HTERT RPE-1 (cell line): Measurements from ENCODE around the gene PBX3.

ENCODE experiments used
- in situ Hi-C: fragments of 300-500 bp; cut with MboI; formaldehyde crosslinking; loops from 4 replicates; pipeline ENCODE4 v1.14.3; 2020; ENCODE audit warnings: low sequenced_read_pairs

The PBX3 gene

DNA sequence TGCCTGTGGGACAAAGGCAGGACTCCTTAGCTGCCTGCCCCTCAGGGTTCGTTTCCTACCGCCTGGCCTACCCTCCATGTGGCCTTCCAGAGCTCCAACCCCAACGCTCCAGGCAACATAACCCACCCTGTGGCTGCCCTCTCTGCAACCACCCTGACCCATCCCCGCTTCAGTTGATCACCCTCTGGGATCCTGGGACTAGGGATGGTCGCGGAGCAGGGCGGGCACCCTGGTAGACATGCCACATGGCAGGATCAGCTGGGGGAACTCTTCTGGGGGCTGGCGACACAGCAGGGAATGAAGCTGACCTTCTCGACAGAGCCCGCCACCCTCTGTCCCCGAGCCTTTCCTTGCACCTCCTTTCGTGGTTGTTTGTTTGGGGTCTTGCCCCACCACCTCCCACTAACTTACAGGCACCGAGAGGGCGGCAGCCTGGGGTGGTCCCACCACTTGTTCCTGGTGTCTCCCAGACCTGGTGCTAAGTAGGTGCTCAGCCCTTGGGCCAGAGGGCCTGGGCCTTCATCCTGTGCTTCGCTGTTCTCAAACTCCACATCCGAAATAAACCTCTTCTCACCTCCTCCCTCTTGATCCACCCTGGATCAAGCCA, 243.1 kb downstream of the PBX3 start:
- in situ Hi-C loops, result no loop called here

- in situ Hi-C loops, result no loop called here
Observed at GRCh38 chr9:125990793-125991220, 243.6 kb downstream of the PBX3 start.

DNA sequence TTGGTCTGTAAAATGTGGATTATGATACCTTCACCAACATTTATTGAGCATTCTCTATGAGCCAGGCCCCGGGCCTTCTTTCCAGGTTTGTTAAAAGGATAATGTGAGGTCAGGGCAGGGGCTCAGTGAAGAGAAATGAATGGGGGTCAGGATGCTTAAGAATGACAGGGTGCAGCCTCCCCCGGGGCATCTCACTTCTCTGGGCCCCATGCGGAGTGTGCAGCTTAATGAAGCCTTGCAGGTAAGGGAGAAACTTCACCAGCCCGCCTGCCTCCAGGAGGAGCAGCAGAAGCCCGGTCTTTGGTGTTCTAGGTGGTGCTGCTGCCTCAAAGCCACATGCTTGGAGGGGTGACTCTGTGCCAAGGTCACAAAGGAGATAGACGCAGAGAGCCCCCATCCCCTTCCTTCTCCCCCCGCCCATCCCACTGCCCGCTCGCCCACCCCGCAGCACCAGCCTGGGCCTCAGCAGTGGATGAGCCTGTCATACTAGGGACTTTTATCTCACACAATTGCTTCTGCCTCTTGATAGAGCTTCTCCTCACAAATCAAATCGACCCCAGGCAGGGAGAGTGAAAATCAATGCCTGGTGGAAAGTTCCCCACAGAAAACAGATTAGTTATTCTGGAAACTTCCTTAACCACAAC, 244.8 kb downstream of the PBX3 start:
- in situ Hi-C loops, result no loop called here

- in situ Hi-C loops, result no loop called here
Observed at GRCh38 chr9:125992557-125992956, 245.4 kb downstream of the PBX3 start.

- in situ Hi-C loops, result no loop called here
Observed at GRCh38 chr9:125993466-125993865, 246.3 kb downstream of the PBX3 start.

DNA sequence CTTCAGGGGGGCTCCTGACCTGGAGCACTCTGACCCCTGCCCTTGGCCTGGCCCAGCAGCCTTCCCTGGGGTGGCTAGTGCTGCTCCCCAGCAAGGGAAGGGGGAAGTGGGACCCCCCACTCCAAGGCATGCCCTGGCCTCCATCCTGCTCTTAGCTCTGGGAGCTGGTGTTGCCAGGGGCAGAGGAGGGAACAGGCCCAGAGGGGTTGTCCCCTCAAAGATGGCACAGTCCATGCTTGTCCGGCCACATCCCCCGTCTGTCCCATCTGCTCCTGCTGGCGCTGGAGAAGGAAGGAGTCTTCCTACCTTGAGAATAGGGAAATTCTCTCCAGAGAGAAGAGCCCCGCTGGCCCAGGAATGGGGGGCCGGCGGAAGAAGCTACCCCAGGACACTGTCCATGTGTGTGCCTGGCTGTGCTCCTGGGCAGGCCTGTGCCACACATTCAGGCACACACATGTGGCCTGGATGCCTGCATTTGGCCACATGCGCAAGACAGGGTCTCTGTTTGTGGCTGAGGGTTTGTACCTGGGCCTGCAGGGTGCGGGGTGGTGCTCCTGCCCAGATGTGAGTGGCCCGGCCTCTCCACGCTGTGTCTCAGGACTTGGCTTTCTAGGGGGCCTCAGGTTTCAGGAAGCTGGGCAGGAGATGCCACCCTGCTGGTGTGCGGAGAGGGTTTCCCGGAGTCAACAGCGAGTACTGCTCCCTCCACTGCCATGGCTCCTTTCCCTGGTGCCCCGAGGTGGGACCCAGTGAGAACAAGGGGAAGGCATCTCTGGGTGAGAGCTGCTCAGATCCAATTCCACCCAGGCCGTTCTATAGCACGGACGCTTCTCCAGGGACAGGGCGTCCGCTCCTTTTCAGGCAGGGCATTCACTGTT, 247.1 kb downstream of the PBX3 start:
- in situ Hi-C loops, result no loop called here

GRCh38 chr9:125995006-125995405, 247.8 kb downstream of the PBX3 start:
- in situ Hi-C loops, result no loop called here

DNA sequence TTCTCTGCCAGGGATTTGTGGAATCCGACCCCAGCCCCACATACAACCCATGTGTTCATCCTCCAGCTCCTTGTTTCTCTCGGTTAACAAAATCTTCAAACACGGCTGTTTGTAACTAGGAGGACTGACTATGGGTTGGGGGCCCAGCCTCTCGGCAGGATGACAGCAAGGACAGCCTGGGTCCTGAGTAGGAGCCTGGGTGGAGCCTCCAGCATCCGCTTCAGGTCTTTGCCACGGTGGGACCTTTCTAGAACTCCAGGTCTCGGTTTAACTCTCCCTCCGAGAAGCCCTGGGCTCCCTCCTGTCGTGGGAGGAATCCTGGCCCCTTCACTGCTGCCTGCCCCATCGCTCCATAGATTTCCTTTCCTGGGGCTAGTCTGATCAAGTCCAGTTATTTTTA, 248.5 kb downstream of the PBX3 start:
- in situ Hi-C loops, result no loop called here

GRCh38 chr9:125996791-125997190, 249.6 kb downstream of the PBX3 start:
- in situ Hi-C loops, result no loop called here

DNA sequence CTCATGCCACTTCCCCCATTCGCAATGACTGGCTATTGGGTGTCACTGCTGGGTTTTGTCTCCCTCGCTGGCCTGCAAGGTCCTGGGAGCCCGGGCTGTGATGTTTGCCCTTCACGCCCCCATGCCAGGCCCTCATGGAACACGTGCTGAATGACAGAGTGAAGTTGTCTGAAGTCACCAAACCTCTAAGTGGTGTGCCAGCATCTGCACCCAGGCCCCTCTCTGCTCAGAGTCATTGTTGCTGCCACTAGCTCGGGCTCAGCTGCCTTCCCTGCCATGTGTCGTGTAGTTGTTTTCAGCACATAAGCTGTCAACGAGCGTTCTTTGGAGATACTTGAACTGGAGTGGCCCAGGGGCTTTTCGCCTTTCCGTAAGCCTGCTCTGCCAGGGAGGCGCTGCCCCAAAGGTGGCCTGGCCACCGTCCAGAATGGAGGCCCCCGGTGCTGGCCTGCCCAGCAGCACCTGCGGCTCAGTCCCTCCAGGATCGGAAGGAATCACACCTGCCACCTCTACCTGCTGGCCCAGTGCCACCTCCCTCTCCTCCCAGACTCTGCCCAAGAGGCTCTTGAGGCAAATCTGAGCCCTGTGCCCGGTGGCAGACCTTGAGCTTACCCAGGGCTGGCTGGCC, 250.1 kb downstream of the PBX3 start:
- in situ Hi-C loops, result no loop called here

- in situ Hi-C loops, result no loop called here
Observed at GRCh38 chr9:125998837-125999503, 251.8 kb downstream of the PBX3 start.

GRCh38 chr9:125999504-125999881, 252.3 kb downstream of the PBX3 start:
- in situ Hi-C loops, result no loop called here

DNA sequence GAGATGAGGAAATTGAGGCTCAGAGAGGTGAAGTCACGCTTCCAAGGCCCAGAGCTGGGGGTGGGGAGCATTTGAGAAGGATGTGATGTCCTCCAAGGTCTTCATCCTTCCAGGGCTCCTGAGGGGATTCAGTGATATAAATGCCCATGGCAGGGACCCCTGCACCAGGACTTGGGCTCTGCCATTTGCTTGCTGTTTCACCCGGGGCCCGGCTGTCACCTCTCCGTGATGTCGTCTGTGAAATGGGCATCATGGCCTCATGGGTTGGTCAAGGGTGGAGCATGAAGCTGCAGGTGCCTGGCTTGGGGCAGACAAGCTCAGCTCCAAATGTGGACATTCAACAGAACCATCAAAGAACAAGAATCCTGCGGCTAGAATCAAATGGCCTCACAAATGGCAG, 253.1 kb downstream of the PBX3 start:
- in situ Hi-C loops, result no loop called here

GRCh38 chr9:126000731-126001580, 253.8 kb downstream of the PBX3 start:
- in situ Hi-C loops, result no loop called here

DNA sequence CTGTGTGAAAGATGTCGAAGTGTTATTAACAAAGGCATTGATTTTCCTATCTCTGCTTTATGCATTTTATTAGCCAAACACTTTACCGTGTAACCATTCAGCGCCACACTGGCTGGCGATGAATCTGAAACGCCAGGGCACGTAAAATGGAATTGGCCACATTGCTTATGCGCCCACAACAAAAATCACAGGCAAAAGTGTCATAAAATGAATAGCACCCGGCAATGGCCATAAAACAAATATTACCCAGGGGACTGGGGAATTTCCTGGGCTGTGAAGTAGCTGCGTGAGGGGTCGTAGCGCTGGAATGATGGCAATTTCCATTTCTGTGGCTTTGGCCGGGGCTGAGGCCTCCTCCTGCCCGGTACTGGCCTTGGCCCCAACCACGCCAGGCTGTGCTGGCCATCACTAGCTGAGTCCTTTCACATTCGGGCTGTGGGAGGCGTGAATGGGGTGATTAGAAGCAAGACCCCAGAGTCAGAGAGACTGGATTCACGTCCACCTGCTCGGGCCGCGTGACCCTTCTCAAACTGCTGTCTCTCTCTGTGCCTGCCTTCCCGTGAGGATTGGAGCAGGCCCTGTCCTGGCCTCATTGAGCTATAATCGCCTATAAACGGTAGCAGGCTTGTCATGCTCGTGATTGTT, 254.5 kb downstream of the PBX3 start:
- in situ Hi-C loops, result no loop called here

- in situ Hi-C loops, result no loop called here
Observed at GRCh38 chr9:126002476-126003350, 255.5 kb downstream of the PBX3 start.

DNA sequence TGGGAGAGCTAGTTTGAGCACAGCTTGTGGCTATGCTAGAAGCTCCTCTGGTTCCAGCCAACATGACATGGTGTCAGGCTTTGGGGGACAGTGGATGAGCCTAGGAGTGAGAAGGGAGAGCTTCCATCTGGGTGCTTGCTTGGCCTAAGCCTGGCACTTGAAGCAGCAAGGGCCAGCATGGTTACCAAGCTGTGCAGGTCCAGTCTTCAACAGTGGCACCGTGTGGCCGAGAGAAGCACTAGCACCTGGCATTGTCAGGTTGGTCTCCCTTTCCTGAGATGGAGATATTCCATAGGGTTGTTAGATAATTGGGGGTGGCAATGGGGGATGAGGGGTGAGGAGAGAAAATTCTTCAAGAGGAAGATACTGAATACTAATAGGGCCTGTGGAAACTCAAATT, 261.9 kb downstream of the PBX3 start:
- in situ Hi-C loops, result no loop called here

GRCh38 chr9:126014726-126015125, 267.6 kb downstream of the PBX3 start:
- in situ Hi-C loops, result no loop called here

GRCh38 chr9:126015424-126015823, 268.3 kb downstream of the PBX3 start:
- in situ Hi-C loops, result no loop called here
